Transverse colon (tissue), 4 donors: ENCODE data around the gene FITM2.

ENCODE experiments used
- EP300 ChIP-seq: sonication (generic); formaldehyde crosslinking; IDR thresholded peaks from one replicate; pipeline ENCODE4 v1.6.1; 2017; ENCODE audit warnings: antibody characterized with exemption, low read depth
- POLR2A ChIP-seq: fragments of 450-650 bp; IDR thresholded peaks from one replicate; pipeline ENCODE4 v1.6.1; 2016; ENCODE audit warnings: antibody characterized with exemption, mild to moderate bottlenecking, moderate library complexity
- POLR2AphosphoS5 ChIP-seq, 3 donors: sonication (generic); formaldehyde crosslinking; IDR thresholded peaks; one replicate each; pipeline ENCODE4 v1.6.1; 2016; ENCODE audit warnings: antibody characterized with exemption in 3 of 3
- TF ChIP-seq, protein P1 (sequence below), 5 experiments: fragments of 200-600 bp in 3 of 5; fragments of 450-650 bp in 2 of 5; sonication (generic) in 3 of 5; IDR thresholded peaks; 1 replicate in 2 of 5; 2 replicates in 3 of 5; pipeline ENCODE4 v1.5.1; 2016 to 2017; ENCODE audit warnings: antibody characterized with exemption in 5 of 5, inconsistent platforms in 3 of 5, mild to moderate bottlenecking in 2 of 5, moderate library complexity in 1 of 5

DNA sequence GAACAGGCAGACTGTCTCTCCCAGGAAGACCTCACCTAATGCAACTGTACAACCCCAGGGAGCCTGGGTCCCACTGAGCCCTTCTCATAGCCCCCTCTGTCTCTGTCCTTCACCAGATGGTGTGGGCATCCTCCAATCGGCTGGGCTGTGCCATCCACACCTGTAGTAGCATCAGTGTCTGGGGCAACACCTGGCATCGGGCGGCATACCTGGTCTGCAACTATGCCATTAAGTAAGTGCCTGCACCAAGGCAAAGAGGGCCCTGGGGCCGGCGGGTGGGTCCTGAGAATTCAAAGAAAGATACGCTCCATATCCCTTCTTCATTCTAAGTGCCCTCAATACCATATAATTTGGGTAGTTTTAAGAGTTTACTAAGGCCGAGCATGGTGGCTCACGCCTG, 34.1 kb upstream of the FITM2 start:
- TF ChIP-seq, protein P1, sequence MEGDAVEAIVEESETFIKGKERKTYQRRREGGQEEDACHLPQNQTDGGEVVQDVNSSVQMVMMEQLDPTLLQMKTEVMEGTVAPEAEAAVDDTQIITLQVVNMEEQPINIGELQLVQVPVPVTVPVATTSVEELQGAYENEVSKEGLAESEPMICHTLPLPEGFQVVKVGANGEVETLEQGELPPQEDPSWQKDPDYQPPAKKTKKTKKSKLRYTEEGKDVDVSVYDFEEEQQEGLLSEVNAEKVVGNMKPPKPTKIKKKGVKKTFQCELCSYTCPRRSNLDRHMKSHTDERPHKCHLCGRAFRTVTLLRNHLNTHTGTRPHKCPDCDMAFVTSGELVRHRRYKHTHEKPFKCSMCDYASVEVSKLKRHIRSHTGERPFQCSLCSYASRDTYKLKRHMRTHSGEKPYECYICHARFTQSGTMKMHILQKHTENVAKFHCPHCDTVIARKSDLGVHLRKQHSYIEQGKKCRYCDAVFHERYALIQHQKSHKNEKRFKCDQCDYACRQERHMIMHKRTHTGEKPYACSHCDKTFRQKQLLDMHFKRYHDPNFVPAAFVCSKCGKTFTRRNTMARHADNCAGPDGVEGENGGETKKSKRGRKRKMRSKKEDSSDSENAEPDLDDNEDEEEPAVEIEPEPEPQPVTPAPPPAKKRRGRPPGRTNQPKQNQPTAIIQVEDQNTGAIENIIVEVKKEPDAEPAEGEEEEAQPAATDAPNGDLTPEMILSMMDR (IDR thresholded peaks at IDR 0.05) = no peak
- TF ChIP-seq POLR2A (no peak), EP300 (no peak), POLR2AphosphoS5 (IDR thresholded peaks at IDR 0.05) (no peak)
